Measurements from ENCODE around the gene ABCD3.

DNA sequence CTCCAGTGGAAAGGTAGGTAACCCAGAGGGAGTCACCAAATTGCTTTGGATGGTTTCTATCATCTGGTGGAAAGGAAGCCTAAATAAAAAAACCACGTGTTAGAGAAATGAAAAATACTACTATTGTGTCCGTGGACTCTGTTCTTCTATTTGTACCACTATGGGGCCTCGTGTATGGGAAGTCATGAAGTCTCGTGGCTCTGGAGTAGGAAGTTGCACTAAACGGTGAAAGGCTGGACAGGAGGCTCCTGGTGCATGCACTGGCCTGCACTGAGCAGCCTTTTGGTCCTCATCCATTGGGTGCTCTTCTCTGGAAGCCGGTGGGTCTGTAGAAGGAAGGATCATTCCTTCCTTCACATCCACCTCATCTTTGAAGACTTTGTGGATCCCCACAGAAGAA, 106.3 kb downstream of the ABCD3 start:
- TF ChIP-seq, protein P1, sequence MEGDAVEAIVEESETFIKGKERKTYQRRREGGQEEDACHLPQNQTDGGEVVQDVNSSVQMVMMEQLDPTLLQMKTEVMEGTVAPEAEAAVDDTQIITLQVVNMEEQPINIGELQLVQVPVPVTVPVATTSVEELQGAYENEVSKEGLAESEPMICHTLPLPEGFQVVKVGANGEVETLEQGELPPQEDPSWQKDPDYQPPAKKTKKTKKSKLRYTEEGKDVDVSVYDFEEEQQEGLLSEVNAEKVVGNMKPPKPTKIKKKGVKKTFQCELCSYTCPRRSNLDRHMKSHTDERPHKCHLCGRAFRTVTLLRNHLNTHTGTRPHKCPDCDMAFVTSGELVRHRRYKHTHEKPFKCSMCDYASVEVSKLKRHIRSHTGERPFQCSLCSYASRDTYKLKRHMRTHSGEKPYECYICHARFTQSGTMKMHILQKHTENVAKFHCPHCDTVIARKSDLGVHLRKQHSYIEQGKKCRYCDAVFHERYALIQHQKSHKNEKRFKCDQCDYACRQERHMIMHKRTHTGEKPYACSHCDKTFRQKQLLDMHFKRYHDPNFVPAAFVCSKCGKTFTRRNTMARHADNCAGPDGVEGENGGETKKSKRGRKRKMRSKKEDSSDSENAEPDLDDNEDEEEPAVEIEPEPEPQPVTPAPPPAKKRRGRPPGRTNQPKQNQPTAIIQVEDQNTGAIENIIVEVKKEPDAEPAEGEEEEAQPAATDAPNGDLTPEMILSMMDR (IDR thresholded peaks at IDR 0.05; ENCODE audit: low read depth, low read length) = no peak
- TF ChIP-seq POLR2A (IDR thresholded peaks at IDR 0.05; ENCODE audit: extremely low read depth, insufficient read length) = no peak
